ENCODE measurements around the gene ERBB3. TPM values are rescaled to one million over a fixed set of nuclear protein-coding genes. Genes with fewer than 3 reads are reported as not detected.

Gene ERBB3
- total RNA-seq, 3 donors from 2014 or later, result 0.48 to 187 (median 119) TPM

DNA sequence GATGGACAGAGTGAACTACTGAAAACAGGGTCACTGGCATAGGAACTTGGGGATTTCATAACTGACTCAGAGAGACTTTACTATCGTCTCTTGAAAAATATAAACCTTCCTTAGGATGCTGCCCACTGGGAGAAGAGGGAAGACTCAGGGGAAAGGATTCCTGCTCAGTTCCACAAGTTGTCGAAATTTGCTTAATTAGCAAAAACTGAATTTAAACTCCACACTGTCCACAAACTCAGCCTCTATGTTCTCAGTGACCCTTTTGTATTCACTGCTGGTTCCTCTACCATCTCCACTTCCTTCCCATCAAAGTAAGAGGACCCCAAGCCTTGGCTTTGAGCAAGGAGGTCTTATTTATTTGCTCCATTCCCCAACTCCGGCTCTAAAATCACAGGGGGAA lies 65.3 kb downstream of the ERBB3 start:
- TF ChIP-seq POLR2AphosphoS5 (IDR thresholded peaks at IDR 0.05) (no peak), POLR2A (IDR thresholded peaks at IDR 0.05) (no peak), CTCF (IDR thresholded peaks at IDR 0.05) (no peak)
- H3K4me3 ChIP-seq, result no peak overlapping the region
- peak overlapping the region in 1 of 2 donors; percentile 14 for H3K27ac ChIP-seq
- intact Hi-C loops (cut with DNase I; ENCODE audit: low total_unique reads), result no loop called here
- DNase-seq (ENCODE audit: low spot score in 2 of 2), result no peak
- no peaks in the 10 kb centered on the region for H3K4me1 ChIP-seq
- no peaks in the 10 kb centered on the region for H3K9me3 ChIP-seq
- H3K36me3 ChIP-seq, result peaks cover 9% of the 10 kb centered on the region
- H3K27me3 ChIP-seq, result no peaks in the 10 kb centered on the region

- DNase-seq (ENCODE audit: low spot score in 2 of 2), result no peak
- Histone ChIP-seq H3K9me3 (no peaks in the 10 kb centered on the region), H3K27ac (peak overlapping the region; percentile 25 to 57), H3K36me3 (peaks cover 9% of the 10 kb centered on the region), H3K27me3 (no peaks in the 10 kb centered on the region), H3K4me3 (no peak overlapping the region), H3K4me1 (peaks cover 4 to 6% of the 10 kb centered on the region in 2 donors)
- intact Hi-C loops (cut with DNase I; ENCODE audit: low total_unique reads), result no loop called here
- peak in 1 of 3 donors; percentile 37 for TF ChIP-seq POLR2AphosphoS5 (IDR thresholded peaks at IDR 0.05)
- TF ChIP-seq POLR2A (IDR thresholded peaks at IDR 0.05), result no peak
These were observed 66.8 kb downstream of the ERBB3 start for GRCh38 chr12:56146492-56147460.

DNA sequence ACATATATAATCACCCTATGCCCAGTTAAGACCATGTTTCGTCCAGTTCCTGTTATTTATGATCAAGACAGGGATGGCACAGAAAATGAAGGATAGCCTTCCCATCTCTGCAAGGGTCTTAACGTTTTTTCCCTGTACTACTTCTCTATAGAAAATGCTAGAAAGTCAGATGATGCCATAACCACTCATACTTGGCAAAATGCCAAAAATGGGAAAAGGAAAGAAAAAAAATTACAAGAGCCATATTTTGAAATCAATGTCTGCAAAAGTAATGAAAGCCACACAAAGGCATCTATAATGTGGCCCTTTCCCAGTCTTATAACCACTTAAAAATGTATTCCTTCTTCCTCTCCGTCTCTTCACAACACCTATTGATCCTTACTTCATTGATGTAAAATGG lies 70.6 kb downstream of the ERBB3 start:
- peak overlapping the region in 1 of 2 donors; percentile 13 for H3K27ac ChIP-seq
- H3K36me3 ChIP-seq, result no peaks in the 10 kb centered on the region
- intact Hi-C loops (cut with DNase I; ENCODE audit: low total_unique reads), result no loop called here
- H3K27me3 ChIP-seq, result no peaks in the 10 kb centered on the region
- TF ChIP-seq POLR2AphosphoS5 (IDR thresholded peaks at IDR 0.05) (no peak), POLR2A (IDR thresholded peaks at IDR 0.05) (no peak), CTCF (IDR thresholded peaks at IDR 0.05) (no peak)
- H3K4me3 ChIP-seq, result no peak overlapping the region
- H3K4me1 ChIP-seq, result peaks cover 4 to 16% of the 10 kb centered on the region in 2 donors
- no peak for DNase-seq (ENCODE audit: low spot score in 2 of 2)
- H3K9me3 ChIP-seq, result no peaks in the 10 kb centered on the region

- DNase-seq (ENCODE audit: low spot score in 2 of 2), result peak in 1 of 2 donors; percentile 68
- intact Hi-C loops (cut with DNase I; ENCODE audit: low total_unique reads), result no loop called here
- peak overlapping the region; percentile 60 to 75 (median 69) for H3K4me3 ChIP-seq
- TF ChIP-seq CTCF (IDR thresholded peaks at IDR 0.05), result peak; percentile 55 to 85 (median 80)
- no peak for TF ChIP-seq POLR2AphosphoS5 (IDR thresholded peaks at IDR 0.05)
- no peaks in the 10 kb centered on the region for H3K27me3 ChIP-seq
- H3K4me1 ChIP-seq, result peaks cover 4 to 16% of the 10 kb centered on the region in 2 donors
- peak overlapping the region; percentile 95 to 97 for H3K27ac ChIP-seq
- no peaks in the 10 kb centered on the region for H3K36me3 ChIP-seq
- H3K9me3 ChIP-seq, result no peaks in the 10 kb centered on the region
These were observed 71.7 kb downstream of the ERBB3 start for GRCh38 chr12:56151672-56152131.

DNA sequence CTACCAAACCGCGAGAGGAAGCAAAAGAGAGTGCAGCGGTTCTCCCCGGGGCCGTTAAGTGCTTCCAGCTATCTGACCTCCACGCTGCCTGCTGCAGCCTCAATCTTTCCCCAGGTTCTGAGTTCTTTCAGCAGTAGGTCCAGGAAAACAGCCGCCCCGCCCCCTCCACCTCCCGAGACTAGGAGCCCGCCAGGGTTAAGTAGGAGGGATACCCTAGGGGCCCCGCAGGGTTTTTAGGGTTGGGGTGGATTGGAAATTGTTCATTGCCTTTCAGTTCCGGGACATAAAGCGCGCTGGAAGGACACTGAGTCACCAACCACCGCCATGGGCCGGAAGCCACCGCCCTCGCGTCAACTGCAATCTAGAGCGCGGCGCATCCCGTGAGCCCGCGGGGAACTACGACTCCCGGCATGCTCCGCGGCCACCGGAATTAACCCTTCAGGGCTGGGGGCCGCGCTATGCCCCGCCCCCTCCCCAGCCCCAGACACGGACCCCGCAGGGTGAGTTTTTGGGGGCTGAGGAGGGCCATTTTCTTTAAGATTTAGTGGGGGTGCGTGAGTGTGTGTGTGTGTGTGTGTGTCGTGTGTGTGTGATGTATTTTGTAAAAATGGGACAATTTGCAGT lies 72.3 kb downstream of the ERBB3 start, which contains the start of gene MYL6B:
Gene MYL6B, plus strand, starts transcription at position 456 of the 624 bp plus-strand sequence. CDS start 1,332 bp downstream, outside the sequence.
- Histone ChIP-seq H3K27me3 (no peaks in the 10 kb centered on the region), H3K36me3 (no peaks in the 10 kb centered on the region), H3K9me3 (no peaks in the 10 kb centered on the region), H3K4me1 (peaks cover 4 to 16% of the 10 kb centered on the region in 2 donors), H3K27ac (peak within 1 kb of the TSS; percentile 95 to 97), H3K4me3 (peak within 1 kb of the TSS; percentile 60 to 75 (median 69))
- DNase-seq (ENCODE audit: low spot score in 2 of 2), result peak; percentile 90 to 95
- TF ChIP-seq POLR2A (IDR thresholded peaks at IDR 0.05), result peak; percentile 7
- no peak for TF ChIP-seq CTCF (IDR thresholded peaks at IDR 0.05)
- TF ChIP-seq POLR2AphosphoS5 (IDR thresholded peaks at IDR 0.05), result peak; percentile 87 to 93 (median 88)
- intact Hi-C loops (cut with DNase I; ENCODE audit: low total_unique reads), result no loop called here

Other genes starting within 250 kb of the ERBB3 start
- 10 to 100 TPM; 21.9 to 50.6 (median 47.9) TPM for gene MMP19, start 237.2 kb upstream of the ERBB3 start, total RNA-seq
- gene PYM1, start 152.3 kb upstream of the ERBB3 start, total RNA-seq, result 10 to 100 TPM; 25.9 to 38.1 (median 33.0) TPM
- 10 to 100 TPM; 25.1 to 50.5 (median 44.2) TPM for gene DGKA, start 149.0 kb upstream of the ERBB3 start, total RNA-seq
- gene PMEL, start 114.1 kb upstream of the ERBB3 start, total RNA-seq, result 10 to 100 TPM in 1 of 3 donors, 1 to 10 TPM in 2; 4.7 to 18.7 (median 7.4) TPM
- 10 to 100 TPM in 2 of 3 donors, 1 to 10 TPM in 1; 8.2 to 27.2 (median 27.1) TPM for gene CDK2, start 113.3 kb upstream of the ERBB3 start, total RNA-seq
- gene RAB5B, start 106.1 kb upstream of the ERBB3 start, total RNA-seq, result 10 to 100 TPM; 74.9 to 98.8 (median 75.7) TPM
- gene SUOX, start 82.9 kb upstream of the ERBB3 start, total RNA-seq, result 10 to 100 TPM; 24.6 to 30.2 (median 29.9) TPM
- gene IKZF4, start 59.1 kb upstream of the ERBB3 start, total RNA-seq, result 1 to 10 TPM; 2.9 to 4.6 (median 4.2) TPM
- gene RPS26, start 38.2 kb upstream of the ERBB3 start, total RNA-seq, result 1,000 to 10,000 TPM in 1 of 3 donors, 100 to 1,000 TPM in 2; 557 to 1,840 (median 572) TPM
- 100 to 1,000 TPM in 2 of 3 donors, 10 to 100 TPM in 1; 94.4 to 134 (median 116) TPM for gene PA2G4, start 24.4 kb downstream of the ERBB3 start, total RNA-seq
- 1,000 to 10,000 TPM; 3,675 to 5,580 (median 4,429) TPM for gene RPL41, start 36.5 kb downstream of the ERBB3 start, total RNA-seq
- gene ZC3H10, start 38.1 kb downstream of the ERBB3 start, total RNA-seq, result 1 to 10 TPM; 3.6 to 4.8 (median 4.7) TPM
- gene ESYT1, start 48.1 kb downstream of the ERBB3 start, total RNA-seq, result 100 to 1,000 TPM; 132 to 243 (median 146) TPM
- 10 to 100 TPM; 29.6 to 52.8 (median 43.2) TPM for gene MYL6B, start 72.4 kb downstream of the ERBB3 start, total RNA-seq
- gene MYL6, start 78.2 kb downstream of the ERBB3 start, total RNA-seq, result 1,000 to 10,000 TPM; 1,725 to 2,481 (median 1,981) TPM
- 100 to 1,000 TPM; 105 to 114 (median 106) TPM for gene SMARCC2, start 109.3 kb downstream of the ERBB3 start, total RNA-seq
- 10 to 100 TPM; 64.4 to 86.6 (median 81.3) TPM for gene RNF41, start 141.8 kb downstream of the ERBB3 start, total RNA-seq
- gene NABP2, start 144.2 kb downstream of the ERBB3 start, total RNA-seq, result 10 to 100 TPM; 24.7 to 31.2 (median 27.5) TPM
- gene SLC39A5, start 149.9 kb downstream of the ERBB3 start, total RNA-seq, result under 1 TPM in 1 of 3 donors, not detected in 2; 0.98 TPM
- gene ANKRD52, start 178.2 kb downstream of the ERBB3 start, total RNA-seq, result 10 to 100 TPM; 12.8 to 18.4 (median 14.9) TPM
- 10 to 100 TPM; 18.7 to 23.7 (median 18.7) TPM for gene COQ10A, start 186.8 kb downstream of the ERBB3 start, total RNA-seq
- gene CS, start 220.2 kb downstream of the ERBB3 start, total RNA-seq, result 100 to 1,000 TPM in 2 of 3 donors, 10 to 100 TPM in 1; 79.2 to 132 (median 103) TPM
- gene CNPY2, start 235.8 kb downstream of the ERBB3 start, total RNA-seq, result 10 to 100 TPM; 69.9 to 86.1 (median 85.9) TPM

Data from breast epithelium (tissue), 4 donors.